Duodenal mucosa (tissue), 2 donors: ENCODE measurements around the gene SGK2.
"Not testable (repeated sequence)": the region's sequence is repeated elsewhere in the genome, so short reads cannot be mapped to it uniquely, and the experiment has no call there.

Experiments
- H3K27ac ChIP-seq: one replicate; pipeline ENCODE4 v1.7.0; 2013; ENCODE audit warnings: low read depth, low read length
- H3K27me3 ChIP-seq, 2 donors: one replicate each; pipeline ENCODE4 v1.7.0; 2013; ENCODE audit warnings: low read length in 2 of 2, control low read depth in 1 of 2; ENCODE audit not compliant: insufficient read depth in 2 of 2, control insufficient read depth in 1 of 2
- H3K36me3 ChIP-seq, 2 donors: one replicate each; pipeline ENCODE4 v1.7.0; 2013; ENCODE audit warnings: low read length in 2 of 2, control low read depth in 1 of 2; ENCODE audit not compliant: insufficient read depth in 2 of 2, control insufficient read depth in 1 of 2
- H3K4me1 ChIP-seq, 2 donors: one replicate each; pipeline ENCODE4 v1.7.0; 2013; ENCODE audit warnings: low read length in 2 of 2, control low read depth in 1 of 2; ENCODE audit not compliant: insufficient read depth in 2 of 2, control insufficient read depth in 1 of 2
- H3K4me3 ChIP-seq, 2 donors: one replicate each; pipeline ENCODE4 v1.7.0; 2013; ENCODE audit warnings: low read length in 2 of 2, low read depth in 1 of 2
- H3K9ac ChIP-seq, 2 donors: one replicate each; pipeline ENCODE4 v1.7.0; 2013; ENCODE audit warnings: low read length in 2 of 2, low read depth in 1 of 2
- H3K9me3 ChIP-seq, 2 donors: one replicate each; pipeline ENCODE4 v1.7.0; 2013; ENCODE audit warnings: low read length in 2 of 2, control low read depth in 1 of 2; ENCODE audit not compliant: control insufficient read depth in 1 of 2

SGK2 gene

DNA sequence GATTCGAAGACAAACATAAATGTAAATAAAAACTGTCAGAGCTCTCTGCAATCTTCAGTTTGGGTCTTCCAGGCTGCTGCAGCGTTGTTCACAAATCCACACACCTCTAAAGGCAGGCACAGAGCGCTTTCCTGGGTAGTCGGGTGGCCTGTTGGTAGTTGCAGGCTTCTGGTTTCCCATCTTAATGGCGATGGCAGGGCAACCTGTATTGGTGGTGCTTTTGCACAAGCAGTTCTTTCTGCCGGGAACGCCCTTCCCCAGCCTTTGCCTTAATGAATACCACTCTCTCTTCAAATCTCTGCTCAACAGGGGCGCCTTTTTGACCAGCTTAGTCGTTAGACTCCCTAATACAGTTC, 31.2 kb downstream of the SGK2 start:
- Histone ChIP-seq H3K9me3 (no peaks in the 10 kb centered on the region), H3K27me3 (no peaks in the 10 kb centered on the region), H3K4me3 (peak overlapping the region; percentile 74 to 93), H3K4me1 (peaks cover 4 to 10% of the 10 kb centered on the region in 2 donors), H3K9ac (peak overlapping the region; percentile 25 to 56), H3K36me3 (peaks cover 4 to 11% of the 10 kb centered on the region in 2 donors), H3K27ac (peak overlapping the region; percentile 11)

DNA sequence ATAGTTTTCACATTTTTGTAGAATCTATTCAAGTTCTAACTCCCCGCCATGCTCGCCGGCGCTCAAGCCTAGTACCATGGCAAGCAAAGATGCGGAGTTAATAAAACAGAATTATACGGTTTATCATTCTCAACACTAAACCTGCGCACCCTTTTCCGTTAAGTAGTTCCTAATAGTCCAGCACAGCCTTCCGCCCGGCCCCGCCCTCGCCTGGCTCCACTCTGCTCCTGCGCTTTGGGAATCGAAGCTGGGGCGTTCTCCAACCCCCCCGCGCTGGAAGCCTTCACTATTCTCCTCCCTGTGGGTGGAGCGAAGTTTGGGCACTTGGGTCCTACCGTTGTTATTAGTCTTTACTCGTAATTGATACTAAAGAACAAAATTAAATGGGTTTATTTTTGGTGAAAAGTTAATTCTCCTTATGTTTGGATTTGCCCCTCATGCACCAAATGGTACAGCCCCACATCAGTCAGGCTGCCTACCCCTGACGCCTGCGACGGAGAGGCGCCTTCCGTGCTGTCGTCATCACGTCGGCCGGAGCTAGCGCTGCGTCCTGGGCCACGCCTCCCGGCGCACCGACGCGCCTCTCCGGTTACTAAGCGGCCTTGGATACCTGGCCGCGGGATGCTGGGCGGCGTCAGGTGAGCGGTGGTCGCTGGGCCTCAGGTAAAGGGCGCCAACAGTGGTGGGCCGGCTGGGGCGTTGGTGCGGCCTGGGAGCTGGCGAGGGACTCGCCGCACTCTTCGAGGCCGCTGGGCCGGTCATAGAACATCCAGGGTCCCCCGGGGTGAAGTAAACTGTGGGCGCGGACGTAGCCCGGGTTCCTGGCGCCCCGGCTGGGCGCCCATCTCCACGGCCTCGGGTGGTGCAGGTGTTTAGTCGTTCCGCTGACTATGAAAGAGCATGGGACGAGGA, 31.8 kb downstream of the SGK2 start, which contains the start of gene IFT52:
Gene IFT52 (plus strand): TSS at position 546 of the 912 bp plus-strand sequence. CDS start 3,762 bp downstream, outside the sequence.
- H3K4me3 ChIP-seq = peak within 1 kb of the TSS; percentile 74 to 93
- H3K27me3 ChIP-seq = no peaks in the 10 kb centered on the region
- H3K9me3 ChIP-seq = no peaks in the 10 kb centered on the region
- H3K36me3 ChIP-seq = peaks cover 0 to 9% of the 10 kb centered on the region in 2 donors
- peak within 1 kb of the TSS; percentile 45 to 56 for H3K9ac ChIP-seq
- peaks cover 4 to 10% of the 10 kb centered on the region in 2 donors for H3K4me1 ChIP-seq
- H3K27ac ChIP-seq = peak within 1 kb of the TSS; percentile 11

DNA sequence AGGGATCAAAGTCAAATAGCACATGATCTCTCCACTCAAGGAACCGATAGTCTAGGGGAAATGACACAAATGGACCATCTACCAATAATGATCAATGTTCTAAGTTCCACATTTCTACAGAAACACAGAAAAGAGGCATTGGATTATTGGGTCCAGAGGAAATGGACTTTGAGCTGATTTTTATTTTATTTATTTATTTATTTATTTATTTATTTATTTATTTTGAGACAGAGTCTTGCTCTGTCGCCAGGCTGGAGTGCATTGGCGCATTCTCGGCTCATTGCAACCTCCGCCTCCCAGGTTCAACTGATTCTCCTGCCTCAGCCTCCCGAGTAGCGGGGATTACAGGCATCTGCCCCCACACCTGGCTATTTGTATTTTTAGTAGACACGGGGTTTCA, 43.1 kb downstream of the SGK2 start:
- not testable (repeated sequence) for H3K9ac ChIP-seq, H3K27ac ChIP-seq, H3K4me1 ChIP-seq, H3K4me3 ChIP-seq, H3K27me3 ChIP-seq, H3K9me3 ChIP-seq
- H3K36me3 ChIP-seq = peaks cover 17 to 21% of the 10 kb centered on the region in 2 donors

DNA sequence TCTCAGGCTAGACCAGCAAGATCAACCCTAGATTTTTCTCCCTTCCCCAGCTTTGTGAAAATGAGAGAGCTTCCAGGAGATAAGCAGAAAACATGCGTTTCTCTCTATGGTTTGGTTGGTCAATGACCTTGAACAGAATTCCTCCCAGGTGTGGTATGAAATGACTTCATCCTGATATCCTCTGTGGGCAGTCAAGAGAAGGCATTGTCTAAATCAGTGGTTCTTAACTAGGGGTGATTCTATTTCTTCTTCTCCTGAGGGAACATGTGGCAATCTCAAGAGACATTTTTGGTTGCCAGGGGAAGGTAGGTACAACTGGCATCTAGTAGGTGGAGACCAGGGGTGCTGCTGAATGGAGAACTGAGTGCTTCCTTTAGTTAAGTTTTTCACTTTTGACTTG, 44.3 kb downstream of the SGK2 start:
- no peak overlapping the region for H3K9ac ChIP-seq
- H3K9me3 ChIP-seq = no peaks in the 10 kb centered on the region
- no peak overlapping the region for H3K27ac ChIP-seq
- H3K36me3 ChIP-seq = peaks cover 17 to 21% of the 10 kb centered on the region in 2 donors
- no peaks in the 10 kb centered on the region for H3K27me3 ChIP-seq
- no peaks in the 10 kb centered on the region for H3K4me1 ChIP-seq
- no peak overlapping the region for H3K4me3 ChIP-seq

- Histone ChIP-seq H3K27ac (no peak overlapping the region), H3K9ac (no peak overlapping the region), H3K36me3 (peaks cover 7 to 14% of the 10 kb centered on the region in 2 donors), H3K4me3 (no peak overlapping the region), H3K4me1 (no peaks in the 10 kb centered on the region), H3K27me3 (no peaks in the 10 kb centered on the region), H3K9me3 (no peaks in the 10 kb centered on the region)
These were observed 46.9 kb downstream of the SGK2 start for GRCh38 chr20:43605715-43606114.

- peaks cover 7 to 14% of the 10 kb centered on the region in 2 donors for H3K36me3 ChIP-seq
These were observed 48.5 kb downstream of the SGK2 start for GRCh38 chr20:43607278-43607677.

DNA sequence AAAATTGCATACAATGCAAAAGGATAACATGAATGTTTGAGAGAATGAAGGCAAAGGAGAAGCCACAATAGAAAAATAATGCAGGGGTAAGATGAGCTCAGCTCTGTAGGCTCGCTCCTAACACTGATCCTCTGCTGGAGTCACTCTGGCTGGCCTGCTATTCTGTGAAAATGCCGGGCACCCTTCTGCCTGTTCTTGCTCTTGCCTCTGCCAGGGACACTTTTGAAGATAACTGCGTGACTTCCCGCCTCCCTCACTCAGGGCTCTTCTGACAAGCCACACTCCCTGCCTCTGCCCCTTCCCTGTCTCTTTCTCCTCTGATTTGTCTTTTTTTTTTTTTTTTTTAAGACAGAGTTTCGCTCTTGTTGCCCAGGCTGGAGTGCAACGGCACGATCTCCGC, 72.8 kb downstream of the SGK2 start:
- Histone ChIP-seq H3K27me3 (no peaks in the 10 kb centered on the region), H3K4me3 (no peak overlapping the region), H3K4me1 (no peaks in the 10 kb centered on the region), H3K9ac (no peak overlapping the region), H3K9me3 (no peaks in the 10 kb centered on the region), H3K36me3 (peaks cover 0 to 13% of the 10 kb centered on the region in 2 donors), H3K27ac (no peak overlapping the region)

More at GRCh38 chr20:43607278-43607677, 48.5 kb downstream of the SGK2 start:
- H3K27me3 ChIP-seq, H3K4me3 ChIP-seq, H3K9me3 ChIP-seq, H3K4me1 ChIP-seq, H3K27ac ChIP-seq, H3K9ac ChIP-seq: not testable (repeated sequence)
